ENCODE data around the gene SF3A1.

DNA sequence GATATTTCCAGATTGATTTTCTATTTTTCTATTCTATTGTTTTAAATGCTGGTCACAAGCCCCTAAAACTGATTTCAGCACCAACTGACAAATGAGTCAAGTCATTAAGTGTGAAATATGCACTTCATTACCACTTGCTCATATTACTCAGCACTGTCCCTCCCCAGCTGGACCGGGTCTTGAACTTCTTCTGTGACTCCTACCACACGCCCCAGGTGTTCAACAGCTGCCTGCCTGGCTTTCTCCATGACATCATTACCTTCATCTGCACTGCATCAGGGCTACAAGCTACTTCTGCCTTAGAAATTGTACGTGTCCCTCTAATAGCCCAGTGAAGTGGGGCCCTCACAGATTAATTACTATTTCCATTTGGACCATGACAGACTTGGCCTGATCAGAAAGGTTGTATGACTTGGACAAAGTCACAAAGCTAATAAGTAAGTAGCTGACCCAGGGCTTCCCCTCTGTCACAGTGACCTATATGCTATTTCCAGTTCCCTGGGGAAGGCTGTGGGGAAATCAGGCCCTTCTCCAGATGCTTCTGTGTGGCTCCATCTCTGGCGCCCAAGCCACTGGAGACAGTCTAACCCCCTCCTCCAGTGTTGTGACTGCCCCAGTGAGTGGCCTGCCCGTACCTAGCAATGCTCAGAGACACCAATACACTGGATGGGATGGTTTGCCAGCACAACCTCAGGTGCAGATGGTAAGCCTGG lies 48.0 kb downstream of the SF3A1 start:
- no peak for TF ChIP-seq EZH2 (IDR thresholded peaks at IDR 0.05; ENCODE audit: low read length, missing control alignments)
- TF ChIP-seq, protein P1, sequence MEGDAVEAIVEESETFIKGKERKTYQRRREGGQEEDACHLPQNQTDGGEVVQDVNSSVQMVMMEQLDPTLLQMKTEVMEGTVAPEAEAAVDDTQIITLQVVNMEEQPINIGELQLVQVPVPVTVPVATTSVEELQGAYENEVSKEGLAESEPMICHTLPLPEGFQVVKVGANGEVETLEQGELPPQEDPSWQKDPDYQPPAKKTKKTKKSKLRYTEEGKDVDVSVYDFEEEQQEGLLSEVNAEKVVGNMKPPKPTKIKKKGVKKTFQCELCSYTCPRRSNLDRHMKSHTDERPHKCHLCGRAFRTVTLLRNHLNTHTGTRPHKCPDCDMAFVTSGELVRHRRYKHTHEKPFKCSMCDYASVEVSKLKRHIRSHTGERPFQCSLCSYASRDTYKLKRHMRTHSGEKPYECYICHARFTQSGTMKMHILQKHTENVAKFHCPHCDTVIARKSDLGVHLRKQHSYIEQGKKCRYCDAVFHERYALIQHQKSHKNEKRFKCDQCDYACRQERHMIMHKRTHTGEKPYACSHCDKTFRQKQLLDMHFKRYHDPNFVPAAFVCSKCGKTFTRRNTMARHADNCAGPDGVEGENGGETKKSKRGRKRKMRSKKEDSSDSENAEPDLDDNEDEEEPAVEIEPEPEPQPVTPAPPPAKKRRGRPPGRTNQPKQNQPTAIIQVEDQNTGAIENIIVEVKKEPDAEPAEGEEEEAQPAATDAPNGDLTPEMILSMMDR (conservative IDR thresholded peaks at IDR 0.05 in 1 of 2, IDR thresholded peaks at IDR 0.05 in 1 of 2; ENCODE audit: low read depth in 1 of 2, low read length in 2 of 2), result no peak

All from fibroblast of lung (primary cell).